Stimulated activated naive CD8-positive, alpha-beta T cell treated with anti-CD3 and anti-CD28 coated beads, Interleukin-15, Interleukin-2, amounts not matched to agents 100 ng/mL and 50 ng/mL, for 24 hours (primary cell): ENCODE results near the gene WDR45B.

Experiments
- H3K27ac Mint-ChIP-seq: one replicate; pipeline ENCODE4 v1.8.0; 2021; ENCODE audit warnings: mild to moderate bottlenecking, mixed read lengths
- H3K27me3 Mint-ChIP-seq: one replicate; pipeline ENCODE4 v1.8.0; 2021; ENCODE audit warnings: mixed read lengths
- H3K36me3 Mint-ChIP-seq: one replicate; pipeline ENCODE4 v1.8.0; 2021; ENCODE audit warnings: low read depth, mixed read lengths
- H3K4me1 Mint-ChIP-seq: one replicate; pipeline ENCODE4 v1.8.0; 2021; ENCODE audit warnings: low read depth, mixed read lengths
- H3K4me3 Mint-ChIP-seq: one replicate; pipeline ENCODE4 v1.8.0; 2021; ENCODE audit warnings: mild to moderate bottlenecking, mixed read lengths
- H3K9me3 Mint-ChIP-seq: one replicate; pipeline ENCODE4 v1.8.0; 2021; ENCODE audit warnings: mixed read lengths

The WDR45B gene

DNA sequence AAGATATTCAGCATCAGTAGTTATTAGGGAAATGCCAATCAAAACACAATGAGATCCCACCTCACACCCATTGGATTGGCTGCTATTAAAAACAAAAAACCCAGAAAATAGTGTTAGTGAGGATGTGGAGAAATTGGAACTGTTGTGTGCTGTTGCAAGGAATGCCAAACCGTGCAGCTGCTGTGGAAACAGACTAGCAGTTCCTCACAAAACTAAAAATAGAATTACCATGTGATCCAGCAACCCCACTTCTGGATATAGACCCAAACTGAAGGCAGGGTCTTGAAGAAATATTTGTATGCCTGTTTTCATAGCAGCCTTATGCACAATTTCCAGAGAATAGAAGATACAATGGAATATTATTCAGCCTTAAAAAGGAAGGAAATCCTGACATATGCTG is 82.7 kb downstream of the WDR45B start:
- Mint-ChIP-seq H3K36me3 (peaks cover 39% of the 10 kb centered on the region), H3K9me3 (no peaks in the 10 kb centered on the region), H3K4me1 (peaks cover 7% of the 10 kb centered on the region), H3K4me3 (no peak overlapping the region), H3K27ac (no peak overlapping the region), H3K27me3 (no peaks in the 10 kb centered on the region)
